HepG2 (cell line): ENCODE results near the gene ITIH1. TPM values are rescaled to one million over a fixed set of nuclear protein-coding genes. Genes with fewer than 3 reads are reported as not detected.

Experiments used
- BRD4 ChIP-seq: sonication (generic); formaldehyde crosslinking; IDR thresholded peaks from 2 replicates; pipeline ENCODE4 v1.4.0; 2020; ENCODE audit warnings: missing genetic modification reagents
- CHD4 ChIP-seq: fragments of 200-600 bp; sonication (generic); IDR thresholded peaks from 2 replicates; pipeline ENCODE4 v1.7.0; 2017; ENCODE audit warnings: mild to moderate bottlenecking, low read length, borderline replicate concordance
- ELF4 ChIP-seq: sonication (generic); formaldehyde crosslinking; IDR thresholded peaks from 2 replicates; pipeline ENCODE4 v1.5.0; 2020; ENCODE audit warnings: missing genetic modification reagents, mild to moderate bottlenecking, moderate library complexity, borderline replicate concordance
- ETV5 ChIP-seq: IDR thresholded peaks from 2 replicates; pipeline ENCODE4 v1.6.1; 2018; ENCODE audit warnings: missing biosample characterization, missing genetic modification reagents, inconsistent platforms, borderline replicate concordance
- FOXC1 ChIP-seq: sonication (generic); formaldehyde crosslinking; IDR thresholded peaks from 2 replicates; pipeline ENCODE4 v1.8.0; 2022; ENCODE audit warnings: mild to moderate bottlenecking, missing genetic modification reagents, borderline replicate concordance
- HNRNPUL1 ChIP-seq: fragments of 200-400 bp; formaldehyde crosslinking; IDR thresholded peaks from 2 replicates; pipeline ENCODE4 v1.6.1; 2017; ENCODE audit warnings: low read depth, mild to moderate bottlenecking, low read length, moderate library complexity
- KLF6 ChIP-seq: IDR thresholded peaks from 2 replicates; pipeline ENCODE4 v1.8.0; 2016; ENCODE audit warnings: missing biosample characterization, missing genetic modification reagents
- MEF2D ChIP-seq: sonication (generic); formaldehyde crosslinking; IDR thresholded peaks from 2 replicates; pipeline ENCODE4 v1.5.1; 2020; ENCODE audit warnings: mild to moderate bottlenecking, missing genetic modification reagents
- MEIS1 ChIP-seq: sonication (generic); formaldehyde crosslinking; IDR thresholded peaks from 2 replicates; pipeline ENCODE4 v1.9.0; 2021; ENCODE audit warnings: mild to moderate bottlenecking, missing genetic modification reagents, moderate library complexity, borderline replicate concordance
- NFYB ChIP-seq: sonication (generic); formaldehyde crosslinking; IDR thresholded peaks from 2 replicates; pipeline ENCODE4 v1.4.0; 2020; ENCODE audit warnings: missing genetic modification reagents
- PAF1 ChIP-seq: IDR thresholded peaks from 2 replicates; pipeline ENCODE4 v1.6.1; 2016; ENCODE audit warnings: missing genetic modification reagents, missing compliant biosample characterization
- PLRG1 ChIP-seq: fragments of 450-650 bp; conservative IDR thresholded peaks from 2 replicates; pipeline ENCODE4 v1.6.1; 2016
- RORA ChIP-seq: sonication (generic); formaldehyde crosslinking; IDR thresholded peaks from 2 replicates; pipeline ENCODE4 v1.5.0; 2020; ENCODE audit warnings: mild to moderate bottlenecking, missing genetic modification reagents, moderate library complexity
- SAP130 ChIP-seq: IDR thresholded peaks from 2 replicates; pipeline ENCODE4 v1.6.1; 2016; ENCODE audit warnings: low read depth
- SETDB1 ChIP-seq: sonication (generic); formaldehyde crosslinking; IDR thresholded peaks from 2 replicates; pipeline ENCODE4 v1.5.1; 2020; ENCODE audit warnings: missing genetic modification reagents, mild to moderate bottlenecking, borderline replicate concordance
- YEATS2 ChIP-seq: sonication (generic); formaldehyde crosslinking; IDR thresholded peaks from 2 replicates; pipeline ENCODE4 v1.4.0; 2020; ENCODE audit warnings: missing genetic modification reagents, borderline replicate concordance
- YEATS4 ChIP-seq: sonication (generic); formaldehyde crosslinking; IDR thresholded peaks from 2 replicates; pipeline ENCODE4 v1.4.0; 2020; ENCODE audit warnings: missing genetic modification reagents, borderline replicate concordance
- ZMYM4 ChIP-seq: sonication (generic); formaldehyde crosslinking; IDR thresholded peaks from 2 replicates; pipeline ENCODE4 v1.8.1; 2023; ENCODE audit warnings: mild to moderate bottlenecking, missing genetic modification reagents
- ZNF550 ChIP-seq: sonication (generic); formaldehyde crosslinking; IDR thresholded peaks from 2 replicates; pipeline ENCODE4 v1.4.0; 2020; ENCODE audit warnings: mild to moderate bottlenecking, missing genetic modification reagents, borderline replicate concordance
- ZNF564 ChIP-seq: sonication (generic); formaldehyde crosslinking; IDR thresholded peaks from 2 replicates; pipeline ENCODE4 v1.8.1; 2023; ENCODE audit warnings: mild to moderate bottlenecking, missing genetic modification reagents
- ZNF709 ChIP-seq: sonication (generic); formaldehyde crosslinking; IDR thresholded peaks from 2 replicates; pipeline ENCODE4 v1.5.0; 2020; ENCODE audit warnings: mild to moderate bottlenecking, missing genetic modification reagents
- ZSCAN29 ChIP-seq: sonication (generic); formaldehyde crosslinking; conservative IDR thresholded peaks from 2 replicates; pipeline ENCODE4 v1.4.0; 2020; ENCODE audit warnings: mild to moderate bottlenecking, missing genetic modification reagents
- polyA plus RNA-seq, 8 experiments: library from polyadenylated mRNA; depleted of rRNA in 3 of 8; stranded (reverse) in 7 of 8; unstranded in 1 of 8; fragments of >200 nt; fragmentation: Illumina TruSeq in 4 of 8; extraction: Trizol in 4 of 8; gene quantifications; 2 replicates each; pipeline versions ENCODE4 v1.2.1 to v1.2.3, GENCODE V29; 2011 to 2016; ENCODE audit warnings: low read depth in 4 of 8, missing spikeins in 1 of 8, mixed read lengths in 1 of 8; ENCODE audit not compliant: insufficient read depth in 1 of 8
- total RNA-seq, 5 experiments: library from RNA; depleted of rRNA; stranded (reverse); fragments of >200 nt; fragmentation: Illumina TruSeq; extraction: Trizol; gene quantifications; 2 replicates each; pipeline ENCODE4 v1.2.3, GENCODE V29; 2016; ENCODE audit warnings: low read depth in 1 of 5
- TF ChIP-seq, protein P1 (sequence below): IDR thresholded peaks from 2 replicates; pipeline ENCODE4 v1.6.1; 2016; ENCODE audit warnings: low read depth, borderline replicate concordance
- TF ChIP-seq, protein P2 (sequence below): sonication (generic); formaldehyde crosslinking; IDR thresholded peaks from 2 replicates; pipeline ENCODE4 v1.8.1; 2022; ENCODE audit warnings: low read depth, mild to moderate bottlenecking, missing genetic modification reagents
- TF ChIP-seq, protein P3 (sequence below): sonication (generic); formaldehyde crosslinking; IDR thresholded peaks from 2 replicates; pipeline ENCODE4 v1.8.0; 2023; ENCODE audit warnings: mild to moderate bottlenecking, missing genetic modification reagents
- TF ChIP-seq, protein P4 (sequence below): IDR thresholded peaks from 2 replicates; pipeline ENCODE4 v1.6.1; 2016; ENCODE audit warnings: missing compliant biosample characterization, missing genetic modification reagents, borderline replicate concordance

Gene ITIH1
- total and polyA plus RNA-seq, 2 of the 13 experiments (the other 11 are each of a cell fraction or from before 2014, with no cell fraction given): 12.3 to 19.6 TPM

DNA sequence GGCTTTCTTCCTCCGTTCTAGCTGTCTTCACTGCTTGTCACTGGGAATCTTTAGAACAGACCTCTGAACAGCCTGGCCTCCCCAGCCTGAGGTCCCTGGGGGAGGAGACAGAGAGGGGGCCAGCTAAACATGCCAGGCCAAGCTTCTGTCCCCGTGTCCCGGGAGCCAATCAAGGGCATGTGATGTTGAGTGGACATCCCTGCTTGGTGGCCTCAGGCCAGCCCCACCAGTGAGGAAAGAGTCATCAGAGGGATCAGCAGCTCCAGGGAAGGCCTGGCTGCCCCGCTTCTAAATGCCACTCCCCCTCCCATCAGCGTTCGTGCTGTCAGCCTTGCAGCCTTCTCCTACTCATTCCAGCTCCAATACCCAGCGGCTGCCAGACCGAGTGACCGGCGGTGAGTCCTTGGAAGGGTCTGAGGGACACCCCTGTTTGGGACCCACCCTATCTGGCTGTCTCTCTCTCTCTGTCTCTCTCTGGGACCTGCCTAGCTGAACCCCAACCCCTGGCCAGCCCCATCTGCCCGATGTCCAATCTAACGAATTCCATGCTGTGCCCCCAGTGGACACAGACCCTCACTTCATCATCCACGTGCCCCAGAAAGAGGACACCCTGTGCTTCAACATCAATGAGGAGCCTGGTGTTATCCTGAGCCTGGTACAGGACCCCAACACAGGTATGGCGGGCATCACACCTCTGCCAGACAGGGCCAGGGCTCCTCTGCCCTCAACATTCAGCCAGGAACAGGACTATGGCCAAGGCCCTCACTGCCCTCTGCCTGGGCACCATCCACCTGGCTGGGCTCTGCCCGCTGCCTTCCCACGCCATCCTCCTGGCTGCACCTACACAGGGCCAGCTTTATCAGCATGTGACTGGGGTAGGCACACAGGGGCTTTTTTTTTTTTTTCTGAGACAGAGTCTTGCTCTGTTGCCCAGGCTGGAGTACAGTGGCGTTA lies 10.6 kb downstream of the ITIH1 start (continued):
- TF ChIP-seq ELF4 (CRISPR knock-in tag) (no peak), BRD4 (CRISPR knock-in tag) (no peak), YEATS2 (no peak), FOXC1 (CRISPR knock-in tag) (peak; percentile 46; the same call in 1 of the 2 replicates), PAF1 (CRISPR knock-in tag) (no peak), YEATS4 (no peak; the same call in 1 of the 2 replicates), PLRG1 (no peak), ZMYM4 (CRISPR knock-in tag) (0 out of 2 replicates have a peak, but pooled peaks have one; percentile 41), MEF2D (CRISPR knock-in tag) (no peak), ZSCAN29 (CRISPR knock-in tag) (no peak), ETV5 (CRISPR knock-in tag) (0 out of 2 replicates have a peak, but pooled peaks have one; percentile 18), NFYB (CRISPR knock-in tag) (peak; percentile 33; the same call in 1 of the 2 replicates), KLF6 (CRISPR knock-in tag) (no peak), ZNF564 (CRISPR knock-in tag) (no peak), SAP130 (CRISPR knock-in tag) (peak; percentile 53; the same call in 1 of the 2 replicates), MEIS1 (CRISPR knock-in tag) (no peak), ZNF709 (CRISPR knock-in tag) (no peak), CHD4 (no peak), ZNF550 (CRISPR knock-in tag) (no peak), RORA (CRISPR knock-in tag) (no peak), SETDB1 (CRISPR knock-in tag) (no peak), HNRNPUL1 (no peak)
- TF ChIP-seq, protein P1, sequence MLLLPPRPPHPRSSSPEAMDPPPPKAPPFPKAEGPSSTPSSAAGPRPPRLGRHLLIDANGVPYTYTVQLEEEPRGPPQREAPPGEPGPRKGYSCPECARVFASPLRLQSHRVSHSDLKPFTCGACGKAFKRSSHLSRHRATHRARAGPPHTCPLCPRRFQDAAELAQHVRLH: no peak
- TF ChIP-seq, protein P2, sequence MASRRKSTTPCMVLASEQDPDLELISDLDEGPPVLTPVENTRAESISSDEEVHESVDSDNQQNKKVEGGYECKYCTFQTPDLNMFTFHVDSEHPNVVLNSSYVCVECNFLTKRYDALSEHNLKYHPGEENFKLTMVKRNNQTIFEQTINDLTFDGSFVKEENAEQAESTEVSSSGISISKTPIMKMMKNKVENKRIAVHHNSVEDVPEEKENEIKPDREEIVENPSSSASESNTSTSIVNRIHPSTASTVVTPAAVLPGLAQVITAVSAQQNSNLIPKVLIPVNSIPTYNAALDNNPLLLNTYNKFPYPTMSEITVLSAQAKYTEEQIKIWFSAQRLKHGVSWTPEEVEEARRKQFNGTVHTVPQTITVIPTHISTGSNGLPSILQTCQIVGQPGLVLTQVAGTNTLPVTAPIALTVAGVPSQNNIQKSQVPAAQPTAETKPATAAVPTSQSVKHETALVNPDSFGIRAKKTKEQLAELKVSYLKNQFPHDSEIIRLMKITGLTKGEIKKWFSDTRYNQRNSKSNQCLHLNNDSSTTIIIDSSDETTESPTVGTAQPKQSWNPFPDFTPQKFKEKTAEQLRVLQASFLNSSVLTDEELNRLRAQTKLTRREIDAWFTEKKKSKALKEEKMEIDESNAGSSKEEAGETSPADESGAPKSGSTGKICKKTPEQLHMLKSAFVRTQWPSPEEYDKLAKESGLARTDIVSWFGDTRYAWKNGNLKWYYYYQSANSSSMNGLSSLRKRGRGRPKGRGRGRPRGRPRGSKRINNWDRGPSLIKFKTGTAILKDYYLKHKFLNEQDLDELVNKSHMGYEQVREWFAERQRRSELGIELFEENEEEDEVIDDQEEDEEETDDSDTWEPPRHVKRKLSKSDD: no peak
- TF ChIP-seq, protein P3, sequence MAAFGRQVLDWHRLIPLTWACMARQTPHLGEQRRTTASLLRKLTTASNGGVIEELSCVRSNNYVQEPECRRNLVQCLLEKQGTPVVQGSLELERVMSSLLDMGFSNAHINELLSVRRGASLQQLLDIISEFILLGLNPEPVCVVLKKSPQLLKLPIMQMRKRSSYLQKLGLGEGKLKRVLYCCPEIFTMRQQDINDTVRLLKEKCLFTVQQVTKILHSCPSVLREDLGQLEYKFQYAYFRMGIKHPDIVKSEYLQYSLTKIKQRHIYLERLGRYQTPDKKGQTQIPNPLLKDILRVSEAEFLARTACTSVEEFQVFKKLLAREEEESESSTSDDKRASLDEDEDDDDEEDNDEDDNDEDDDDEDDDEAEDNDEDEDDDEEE (CRISPR knock-in tag): no peak
- TF ChIP-seq, protein P4, sequence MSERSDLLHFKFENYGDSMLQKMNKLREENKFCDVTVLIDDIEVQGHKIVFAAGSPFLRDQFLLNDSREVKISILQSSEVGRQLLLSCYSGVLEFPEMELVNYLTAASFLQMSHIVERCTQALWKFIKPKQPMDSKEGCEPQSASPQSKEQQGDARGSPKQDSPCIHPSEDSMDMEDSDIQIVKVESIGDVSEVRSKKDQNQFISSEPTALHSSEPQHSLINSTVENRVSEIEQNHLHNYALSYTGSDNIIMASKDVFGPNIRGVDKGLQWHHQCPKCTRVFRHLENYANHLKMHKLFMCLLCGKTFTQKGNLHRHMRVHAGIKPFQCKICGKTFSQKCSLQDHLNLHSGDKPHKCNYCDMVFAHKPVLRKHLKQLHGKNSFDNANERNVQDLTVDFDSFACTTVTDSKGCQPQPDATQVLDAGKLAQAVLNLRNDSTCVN (CRISPR knock-in tag): no peak
